Activated CD4-positive, alpha-beta T cell treated with anti-CD3 and anti-CD28 coated beads, Interleukin-2, amount 10 ng/mL, durations not matched to agents 7 days and 5 days (primary cell): ENCODE measurements around the gene EIF2B2. TPM values are rescaled to one million over a fixed set of nuclear protein-coding genes. Genes with fewer than 3 reads are reported as not detected.

Source experiments
- CTCF ChIA-PET: fragments of 350-600 bp; sonication (Branson Sonifier 250); formaldehyde crosslinking; loops from one replicate; lab custom pipeline; 2021; ENCODE audit warnings: antibody characterized with exemption; lab: Charles Lee
- POLR2A ChIA-PET: fragments of 350-600 bp; sonication (Branson Sonifier 250); formaldehyde crosslinking; loops from one replicate; lab custom pipeline; 2021; ENCODE audit warnings: antibody characterized with exemption; lab: Charles Lee
- DNase-seq: peaks from one replicate; pipeline ENCODE4 v3.0.0-alpha.2; 2020
- H3K27ac Mint-ChIP-seq: one replicate; pipeline ENCODE4 v1.8.0; 2021; ENCODE audit warnings: mild to moderate bottlenecking, moderate library complexity, mixed read lengths
- H3K27me3 Mint-ChIP-seq: one replicate; pipeline ENCODE4 v1.8.0; 2021; ENCODE audit warnings: mixed read lengths
- H3K36me3 Mint-ChIP-seq: one replicate; pipeline ENCODE4 v1.8.0; 2021; ENCODE audit warnings: low read depth, mixed read lengths
- H3K4me1 Mint-ChIP-seq: one replicate; pipeline ENCODE4 v1.8.0; 2021; ENCODE audit warnings: mixed read lengths
- H3K4me3 Mint-ChIP-seq: one replicate; pipeline ENCODE4 v1.8.0; 2021; ENCODE audit warnings: mild to moderate bottlenecking, moderate library complexity, mixed read lengths
- H3K9me3 Mint-ChIP-seq: one replicate; pipeline ENCODE4 v1.8.0; 2021; ENCODE audit warnings: mixed read lengths
- total RNA-seq, 2 experiments: library from RNA; stranded (reverse); gene quantifications; one replicate each; pipeline ENCODE4 v1.2.3, GENCODE V29; 2021

Gene EIF2B2
- total RNA-seq, 2 experiments from 2014 or later: 53.0 to 58.1 TPM

- POLR2A ChIA-PET: no interaction called here
- H3K36me3 Mint-ChIP-seq: peaks cover 62% of the 10 kb centered on the region
- DNase-seq: no peak
- no peaks in the 10 kb centered on the region for H3K27me3 Mint-ChIP-seq
- H3K4me3 Mint-ChIP-seq: no peak overlapping the region
- no peaks in the 10 kb centered on the region for H3K9me3 Mint-ChIP-seq
- CTCF ChIA-PET: no interaction called here
- peaks cover 58% of the 10 kb centered on the region for H3K4me1 Mint-ChIP-seq
- H3K27ac Mint-ChIP-seq: no peak overlapping the region
Measured at GRCh38 chr14:75053396-75054291, 50.9 kb downstream of the EIF2B2 start.

DNA sequence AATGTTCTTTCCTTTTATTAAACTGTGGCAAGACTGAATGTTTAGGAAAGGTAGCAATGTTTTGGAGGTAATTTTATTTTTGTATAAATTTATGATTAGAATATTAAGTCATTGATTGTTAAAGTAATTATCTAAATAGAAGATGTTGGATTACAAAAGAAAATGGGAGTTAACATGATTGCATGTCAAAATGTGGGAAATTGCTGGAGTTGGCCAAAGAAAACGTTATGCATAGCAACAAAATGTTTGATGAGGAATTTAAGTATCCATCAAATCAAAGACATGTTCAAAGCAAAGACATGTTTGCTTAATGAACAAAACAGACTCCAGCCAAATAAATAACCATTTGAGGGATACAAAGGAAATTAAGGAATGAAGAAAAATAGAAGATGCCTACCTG, 51.7 kb downstream of the EIF2B2 start:
- Mint-ChIP-seq H3K27ac (no peak overlapping the region), H3K27me3 (no peaks in the 10 kb centered on the region), H3K4me1 (peaks cover 61% of the 10 kb centered on the region), H3K4me3 (no peak overlapping the region), H3K9me3 (no peaks in the 10 kb centered on the region), H3K36me3 (peaks cover 60% of the 10 kb centered on the region)
- POLR2A ChIA-PET: no interaction called here
- CTCF ChIA-PET: no interaction called here
- no peak for DNase-seq

DNA sequence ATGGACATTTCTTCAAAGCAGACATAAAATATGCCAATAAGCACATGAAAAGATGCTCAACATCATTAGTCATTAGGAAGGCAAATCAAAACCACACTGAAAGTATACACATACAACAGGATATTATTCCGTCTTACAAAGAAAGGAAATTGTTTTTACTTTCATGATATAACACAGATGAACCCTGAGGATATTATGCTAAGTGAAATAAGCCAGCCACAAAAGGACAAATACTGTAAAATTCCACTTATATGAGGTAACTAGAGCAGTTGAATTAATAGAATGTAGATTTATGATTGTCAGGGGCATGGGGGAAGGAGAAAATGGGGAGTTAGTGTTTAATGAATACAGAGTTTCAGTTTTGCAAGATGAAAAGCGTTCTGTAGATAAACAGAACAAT, 56.9 kb downstream of the EIF2B2 start:
- CTCF ChIA-PET: interaction anchor here (0.6 kb wide), 1 partner anchor 337 kb away, joined by 3 read pairs; no protein-coding TSS in a partner anchor
- no peak overlapping the region for H3K27ac Mint-ChIP-seq
- no peaks in the 10 kb centered on the region for H3K9me3 Mint-ChIP-seq
- H3K4me1 Mint-ChIP-seq: peaks cover 62% of the 10 kb centered on the region
- peaks cover 52% of the 10 kb centered on the region for H3K36me3 Mint-ChIP-seq
- H3K4me3 Mint-ChIP-seq: no peak overlapping the region
- POLR2A ChIA-PET: no interaction called here
- no peaks in the 10 kb centered on the region for H3K27me3 Mint-ChIP-seq
- DNase-seq: no peak

GRCh38 chr14:75060420-75060819, 57.7 kb downstream of the EIF2B2 start:
- CTCF ChIA-PET: no interaction called here
- no peak overlapping the region for H3K4me3 Mint-ChIP-seq

More at GRCh38 chr14:75060420-75060819, 57.7 kb downstream of the EIF2B2 start:
- POLR2A ChIA-PET: interaction anchor here (0.6 kb wide), 1 partner anchor 9 kb away, joined by 3 read pairs; the partner anchor contains the start of gene ZC2HC1C
- Mint-ChIP-seq H3K27me3 (no peaks in the 10 kb centered on the region), H3K9me3 (no peaks in the 10 kb centered on the region), H3K36me3 (peaks cover 48% of the 10 kb centered on the region), H3K27ac (no peak overlapping the region), H3K4me1 (peaks cover 63% of the 10 kb centered on the region)
- DNase-seq: no peak

Other genes starting within 250 kb of the EIF2B2 start
- 10 to 100 TPM; 72.4 to 73.8 TPM for gene YLPM1, start 239.6 kb upstream of the EIF2B2 start, total RNA-seq
- gene PROX2, start 126.8 kb upstream of the EIF2B2 start, total RNA-seq: not detected
- 100 to 1,000 TPM in 1 of 2 experiments, 10 to 100 TPM in 1; 92.6 to 106 TPM for gene DLST, start 121.0 kb upstream of the EIF2B2 start, total RNA-seq
- gene RPS6KL1, start 79.7 kb upstream of the EIF2B2 start, total RNA-seq: 1 to 10 TPM; 4.5 to 4.6 TPM
- under 1 TPM; 0.12 to 0.15 TPM for gene PGF, start 47.3 kb upstream of the EIF2B2 start, total RNA-seq
- 10 to 100 TPM; 17.0 to 17.3 TPM for gene MLH3, start 48.5 kb downstream of the EIF2B2 start, total RNA-seq
- gene ACYP1, start 61.1 kb downstream of the EIF2B2 start, total RNA-seq: 10 to 100 TPM; 52.4 to 62.0 TPM
- 1 to 10 TPM; 3.1 to 3.3 TPM for gene ZC2HC1C, start 66.7 kb downstream of the EIF2B2 start, total RNA-seq
- gene NEK9, start 124.1 kb downstream of the EIF2B2 start, total RNA-seq: 10 to 100 TPM; 74.9 to 81.6 TPM
- gene TMED10, start 173.7 kb downstream of the EIF2B2 start, total RNA-seq: 100 to 1,000 TPM; 175 to 213 TPM